ENCODE data around the gene GSTCD.
"Not testable (repeated sequence)": the region's sequence is repeated elsewhere in the genome, so short reads cannot be mapped to it uniquely, and the experiment has no call there.

GSTCD gene, protein sequence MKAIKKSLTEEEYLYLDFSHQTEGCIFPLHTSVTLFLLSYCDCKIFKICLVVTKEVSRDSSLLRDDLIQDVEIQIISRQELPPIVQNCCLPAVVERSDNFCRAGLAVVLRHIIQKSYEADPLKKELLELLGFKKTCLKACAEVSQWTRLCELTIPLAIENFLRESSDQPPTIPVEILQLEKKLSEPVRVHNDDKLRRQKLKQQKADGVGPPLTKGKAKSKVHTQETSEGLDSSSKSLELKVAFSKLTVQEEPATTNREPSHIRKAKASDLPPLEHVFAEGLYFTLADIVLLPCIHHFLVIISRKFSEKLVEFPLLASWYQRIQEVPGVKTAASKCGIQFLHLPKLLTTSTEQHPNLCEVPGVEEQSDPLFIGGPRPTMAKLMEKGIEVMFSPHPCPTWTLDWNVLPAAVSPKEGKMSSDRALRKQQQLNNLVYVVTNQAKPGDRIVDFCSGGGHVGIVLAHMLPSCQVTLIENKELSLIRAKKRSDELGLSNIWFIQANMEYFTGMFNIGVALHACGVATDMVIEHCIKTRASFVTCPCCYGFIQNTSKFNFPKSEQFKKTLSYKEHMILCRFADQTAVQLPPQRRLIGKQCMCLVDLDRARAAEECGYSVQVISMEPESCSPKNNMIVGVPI
- total RNA-seq = 4.9 to 13.2 (median 10.5) reads per million in 4 experiments

DNA sequence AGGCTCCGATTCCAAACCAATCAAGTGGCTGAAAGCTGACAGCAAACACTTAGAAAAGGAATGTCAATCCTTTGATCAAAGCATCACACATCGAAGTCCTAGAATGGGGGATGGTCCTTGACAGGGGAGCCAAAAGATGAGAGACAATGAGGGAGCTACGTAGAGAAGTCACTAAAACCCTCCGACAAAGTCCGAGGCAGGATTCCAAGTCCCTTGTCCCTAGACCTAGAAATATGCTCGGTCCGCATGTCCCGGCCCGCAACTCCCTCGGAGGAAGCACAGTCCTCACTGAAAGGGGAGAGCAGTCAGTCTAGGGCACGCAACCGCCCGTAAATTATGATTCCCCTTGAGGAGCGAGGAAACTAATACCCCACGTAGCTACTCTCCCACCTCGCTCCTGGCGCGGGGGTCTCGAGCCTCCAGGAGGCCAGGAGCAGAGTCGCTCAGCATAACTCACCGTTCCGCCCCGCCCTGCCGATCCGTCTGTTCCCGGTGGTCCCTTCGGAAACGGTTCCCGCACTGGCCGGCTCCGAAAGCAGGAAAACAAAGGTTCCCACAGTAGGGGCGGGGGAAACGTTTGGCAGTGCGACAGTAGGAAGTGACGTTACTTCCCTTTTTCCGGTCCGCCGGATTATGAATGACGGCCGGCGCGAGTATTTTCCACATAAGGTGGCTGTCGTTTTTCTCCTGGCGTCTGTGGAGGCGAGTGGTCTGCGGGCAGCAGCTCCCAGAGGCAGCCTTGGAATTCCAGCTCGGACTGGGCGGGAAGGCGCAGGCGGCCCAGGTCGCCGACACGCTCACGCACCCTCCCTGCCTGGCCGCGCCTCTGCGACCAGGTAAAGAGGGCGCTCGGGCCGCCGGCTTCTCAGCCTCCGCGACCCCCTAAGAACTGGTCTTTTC, at the start of gene GSTCD, which contains the start of gene INTS12:
Gene GSTCD, plus strand, starts transcription at position 604 of the 900 bp plus-strand sequence. CDS start 8,830 bp downstream, outside the sequence.
Gene INTS12, minus strand, starts transcription at position 509 of the 900 bp plus-strand sequence. CDS start 8,684 bp downstream, outside the sequence.
- peak; percentile 80 for DNase-seq

DNA sequence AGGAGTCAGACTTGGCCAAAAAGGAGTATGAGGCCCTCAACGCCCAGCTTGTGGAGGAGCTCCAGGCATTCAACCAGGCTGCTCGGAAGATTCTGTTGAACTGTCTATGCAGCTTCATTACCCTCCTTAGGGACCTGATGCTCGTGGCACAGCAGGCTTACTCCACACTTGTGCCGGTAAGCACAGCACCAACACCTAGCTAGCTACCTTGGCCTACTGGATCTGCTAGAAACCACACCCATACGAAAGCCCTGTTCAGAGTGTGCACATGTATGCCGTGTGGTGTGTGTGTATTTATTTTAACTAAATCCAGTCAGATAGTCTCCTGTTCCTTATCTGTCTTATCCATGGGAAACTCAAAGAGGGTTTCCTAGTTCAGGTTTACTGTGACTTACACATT, 49.4 kb upstream of the GSTCD start:
- no peak for DNase-seq

DNA sequence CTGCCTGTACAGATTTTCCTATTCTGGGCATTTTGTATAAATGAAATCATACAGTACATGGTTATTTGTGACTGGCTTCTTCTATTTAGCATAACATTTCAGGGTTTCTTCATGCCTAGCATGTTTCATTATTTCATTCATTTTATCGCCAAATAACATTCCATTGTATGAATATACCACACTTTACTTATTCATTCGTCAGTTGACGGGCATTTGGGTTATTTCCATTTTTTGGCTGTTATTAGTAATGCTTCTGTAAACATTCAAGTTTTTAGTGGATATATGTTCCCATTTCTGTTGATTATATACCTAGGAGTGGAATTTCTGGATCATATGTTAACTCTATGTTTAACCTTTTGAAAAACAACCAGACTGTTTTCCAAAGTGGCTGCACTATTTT, 47.6 kb upstream of the GSTCD start:
- DNase-seq = no peak

DNA sequence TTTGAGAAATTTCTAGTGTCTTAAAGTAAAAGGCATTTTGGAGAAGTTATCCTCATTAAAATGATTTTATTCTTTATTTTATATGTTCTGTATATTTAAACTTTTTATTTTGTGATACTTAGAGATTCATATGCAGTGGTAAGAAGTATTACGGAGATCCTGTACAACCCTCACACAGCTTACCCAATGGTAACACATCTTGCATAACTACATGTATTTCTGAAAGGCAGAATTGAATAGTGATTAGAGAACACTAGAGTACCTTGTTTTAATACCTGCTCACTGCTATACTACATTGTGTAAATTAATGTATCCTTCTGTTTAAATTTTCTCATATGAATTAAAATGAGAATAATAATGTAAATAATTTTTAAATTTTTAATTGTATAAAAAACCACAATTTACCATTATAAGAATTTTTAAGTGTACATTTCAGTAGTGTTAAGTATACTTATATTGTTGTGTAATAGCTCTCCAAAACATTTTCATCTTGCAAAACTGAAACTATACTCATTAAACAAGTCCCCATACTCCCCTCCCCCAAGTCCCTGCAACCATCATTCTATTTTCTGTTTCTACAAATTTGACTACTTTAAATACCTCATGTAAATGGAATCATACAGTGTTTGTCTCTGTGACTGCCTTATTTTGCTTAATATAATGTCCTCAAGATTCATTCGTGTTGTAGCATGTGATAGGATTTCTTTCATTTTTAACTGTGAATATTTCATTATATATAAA, 45.5 kb upstream of the GSTCD start:
- DNase-seq = no peak

DNA sequence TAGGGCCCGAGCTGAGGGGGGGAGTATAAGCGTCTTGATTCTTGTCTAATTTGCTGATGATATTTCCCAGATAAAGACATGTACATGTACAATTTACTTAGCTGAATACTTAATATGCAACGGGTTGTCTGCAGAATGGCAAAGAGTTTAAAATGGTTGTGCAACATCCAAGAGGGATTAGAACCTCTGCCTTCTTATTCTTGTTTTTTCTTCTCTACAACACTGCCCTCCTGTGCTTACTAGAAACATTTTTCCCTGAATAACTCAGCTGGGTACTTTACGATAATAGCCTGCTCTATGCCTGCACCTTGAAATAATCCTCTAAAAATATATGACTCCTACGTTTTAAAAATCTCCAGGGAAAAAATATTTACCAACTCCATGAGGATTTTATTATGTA, 41.9 kb upstream of the GSTCD start:
- DNase-seq = no peak

DNA sequence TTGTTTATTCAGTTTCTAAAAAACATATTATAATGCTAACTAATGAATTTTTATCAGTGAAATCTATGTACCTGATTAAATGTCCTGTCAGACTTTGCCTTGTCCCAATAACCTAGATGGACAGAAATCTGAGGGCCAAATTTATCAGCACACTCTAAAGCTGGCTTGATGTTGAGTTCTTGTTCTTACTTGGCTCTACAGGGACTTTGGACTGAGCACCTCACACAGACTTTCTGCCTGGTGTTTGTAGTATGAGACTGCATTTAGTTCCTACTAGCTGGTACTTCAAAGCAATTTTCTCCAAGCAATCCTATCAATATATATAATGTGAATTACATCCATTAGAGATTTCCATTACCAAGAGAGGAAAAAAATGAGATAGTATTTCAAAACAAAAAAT, 37.9 kb upstream of the GSTCD start:
- DNase-seq = no peak

DNA sequence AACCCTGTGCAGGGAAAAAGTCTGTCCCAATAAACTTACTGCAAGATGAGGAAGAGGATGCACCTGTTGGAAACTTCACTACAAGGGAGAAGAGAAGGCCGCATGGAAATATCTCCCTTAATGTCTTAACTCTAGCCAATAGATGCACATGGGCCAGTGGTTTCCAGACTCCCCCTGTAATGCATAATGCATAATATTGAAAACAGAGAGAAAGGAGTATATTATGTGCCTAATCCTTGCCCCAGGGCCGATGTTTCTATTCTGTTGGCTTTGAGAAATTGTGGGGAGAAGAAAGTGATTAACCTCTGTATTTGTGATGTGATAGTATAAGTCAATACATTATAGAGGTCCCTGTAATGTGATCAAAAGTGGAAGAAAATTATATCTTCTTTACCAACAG, 37.3 kb upstream of the GSTCD start:
- no peak for DNase-seq

DNA sequence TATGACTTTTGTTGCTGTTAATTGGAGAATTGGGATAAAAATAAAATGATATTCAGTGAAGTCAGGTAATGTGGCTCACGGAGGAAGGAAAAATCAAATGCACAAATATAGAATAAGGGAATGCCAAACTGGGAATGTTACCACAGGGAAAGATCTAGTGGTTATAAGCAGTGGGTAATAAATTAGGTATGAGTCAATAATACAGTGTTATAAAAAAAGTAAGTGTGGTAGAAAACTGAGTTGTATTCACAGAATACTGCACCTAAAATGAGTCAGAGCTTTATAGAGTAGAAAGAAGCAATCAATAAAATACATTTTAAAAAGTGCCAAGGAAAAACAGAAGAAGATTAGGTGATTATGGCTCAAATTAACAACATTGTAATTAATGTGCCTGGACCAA, 34.6 kb upstream of the GSTCD start:
- DNase-seq = no peak

DNA sequence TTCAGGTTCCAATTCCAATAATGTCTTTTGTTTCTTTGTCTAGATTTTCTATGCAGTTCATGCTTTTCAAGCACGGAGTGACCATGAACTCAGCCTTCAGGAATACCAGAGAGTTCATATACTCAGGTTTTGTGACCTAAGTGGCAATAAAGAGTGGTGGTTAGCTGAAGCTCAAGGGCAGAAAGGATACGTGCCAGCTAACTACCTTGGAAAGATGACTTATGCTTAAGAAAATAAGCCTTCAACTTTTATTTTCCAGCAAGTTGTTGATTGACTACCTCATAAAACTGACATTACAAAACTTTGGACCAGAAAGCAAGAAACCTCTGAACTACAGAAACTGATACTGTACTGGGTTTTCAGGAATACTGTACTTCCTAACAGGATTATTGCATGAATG, 30.9 kb upstream of the GSTCD start:
- DNase-seq = no peak

DNA sequence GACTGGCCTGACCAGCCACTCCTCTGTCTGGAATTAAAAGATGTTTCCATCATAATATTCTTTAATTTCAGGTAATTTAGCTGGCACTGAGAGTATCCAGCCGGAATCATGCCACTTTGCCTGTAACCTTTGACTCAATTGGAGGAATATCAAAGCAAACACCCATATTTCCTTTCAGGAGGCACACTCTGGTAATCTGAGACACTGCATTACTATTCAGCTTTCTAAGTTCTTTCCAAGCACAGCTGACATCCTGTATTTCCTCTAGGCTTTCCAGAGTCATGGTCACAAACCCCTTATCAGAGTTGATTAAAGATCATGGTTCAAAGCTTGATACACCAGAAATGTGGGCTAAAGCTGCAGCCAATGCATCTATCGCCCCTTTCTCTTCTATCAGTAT, 29.4 kb upstream of the GSTCD start:
- DNase-seq = no peak

DNA sequence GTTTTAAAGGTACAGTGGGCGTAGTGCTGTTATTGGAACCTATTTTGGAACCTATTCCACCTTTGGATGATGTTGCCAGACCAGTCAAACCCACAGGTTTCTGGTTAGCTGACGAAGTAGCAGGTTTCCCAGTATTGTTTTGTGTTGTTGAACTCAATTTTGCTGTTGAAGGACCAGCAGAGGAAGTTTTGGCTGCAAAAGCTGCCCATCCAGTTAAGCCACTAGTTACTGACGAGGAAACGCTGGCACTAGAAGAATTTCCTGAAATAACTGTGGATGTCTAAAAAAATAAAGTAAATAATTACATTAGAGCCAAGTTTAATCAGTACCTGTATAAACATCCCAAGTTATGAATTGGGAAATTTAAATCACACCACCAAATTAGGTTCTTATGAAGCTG, 25.5 kb upstream of the GSTCD start:
- no peak for DNase-seq

DNA sequence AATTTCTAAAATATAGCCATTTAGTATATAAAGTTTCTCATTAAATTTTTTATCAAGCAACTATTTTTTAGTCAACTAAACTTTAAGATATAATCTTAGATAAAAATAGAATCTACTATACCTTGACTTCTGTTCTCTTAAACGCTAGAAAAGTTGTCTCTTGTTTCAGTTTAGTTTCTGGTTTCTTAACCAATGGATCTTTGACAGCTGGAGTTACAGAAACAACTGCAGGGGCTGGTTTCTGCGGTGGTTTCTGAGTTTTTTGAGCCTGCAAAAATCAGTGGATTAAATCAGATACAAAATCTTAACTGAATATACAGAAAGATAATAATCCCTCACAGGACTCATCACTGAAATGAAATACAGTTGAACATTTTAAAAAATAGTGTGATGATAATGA, 22.0 kb upstream of the GSTCD start:
- DNase-seq = no peak

DNA sequence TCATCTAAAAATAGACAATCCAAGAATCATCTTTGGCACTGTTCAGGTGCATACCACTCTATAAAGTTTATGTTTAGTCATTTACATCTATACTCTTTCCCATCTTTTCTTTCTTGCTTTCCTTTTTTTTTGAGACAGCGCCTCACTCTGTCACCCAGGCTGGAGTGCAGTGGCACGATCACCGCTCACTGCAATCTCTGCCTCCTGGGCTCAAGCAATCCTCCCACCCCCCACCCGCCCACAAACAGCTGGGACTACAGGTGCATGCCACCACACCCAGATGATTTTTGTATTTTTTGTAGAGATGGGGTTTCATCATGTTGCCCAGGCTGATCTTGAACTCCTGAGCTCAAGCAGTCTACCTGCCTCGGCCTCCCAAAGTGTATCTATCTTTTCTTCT, 13.8 kb upstream of the GSTCD start:
- DNase-seq = not testable (repeated sequence)

DNA sequence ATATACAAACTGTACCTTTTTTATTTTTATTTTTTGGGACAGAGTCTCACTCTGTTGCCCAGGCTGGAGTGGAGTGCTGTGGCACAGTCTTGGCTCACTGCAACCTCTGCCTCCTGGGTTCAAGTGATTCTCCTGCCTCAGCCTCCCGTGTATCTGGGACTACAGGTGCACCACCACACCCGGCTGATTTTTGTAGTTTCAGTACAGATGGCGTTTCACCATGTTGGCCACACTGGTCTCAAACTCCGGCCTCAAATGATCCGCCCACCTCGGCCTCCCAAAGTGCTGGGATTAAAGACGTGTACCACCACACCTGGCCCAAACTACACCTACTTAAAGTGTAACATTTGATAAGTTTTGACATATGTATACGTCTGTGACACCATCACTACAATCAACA, 12.8 kb upstream of the GSTCD start:
- DNase-seq = not testable (repeated sequence)

DNA sequence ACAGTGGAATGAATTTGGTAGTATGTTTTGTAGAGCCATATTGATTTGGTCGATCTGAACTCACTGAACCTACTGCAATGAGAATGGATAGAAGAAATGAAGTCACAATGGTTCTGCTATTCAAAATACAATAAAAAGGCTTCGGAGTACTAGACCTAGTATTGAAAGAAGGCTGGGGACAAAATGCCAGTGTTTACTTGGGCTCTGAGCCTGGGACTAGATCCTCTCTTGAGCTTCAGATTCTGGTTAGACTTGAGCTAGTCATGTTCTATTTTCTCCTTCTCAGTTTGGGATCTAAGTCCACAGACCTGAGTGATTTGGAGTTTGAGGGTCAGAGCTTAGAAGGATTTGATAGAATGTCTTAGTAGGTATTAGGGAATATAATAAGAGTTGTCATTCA, 10.0 kb upstream of the GSTCD start:
- DNase-seq = no peak

DNA sequence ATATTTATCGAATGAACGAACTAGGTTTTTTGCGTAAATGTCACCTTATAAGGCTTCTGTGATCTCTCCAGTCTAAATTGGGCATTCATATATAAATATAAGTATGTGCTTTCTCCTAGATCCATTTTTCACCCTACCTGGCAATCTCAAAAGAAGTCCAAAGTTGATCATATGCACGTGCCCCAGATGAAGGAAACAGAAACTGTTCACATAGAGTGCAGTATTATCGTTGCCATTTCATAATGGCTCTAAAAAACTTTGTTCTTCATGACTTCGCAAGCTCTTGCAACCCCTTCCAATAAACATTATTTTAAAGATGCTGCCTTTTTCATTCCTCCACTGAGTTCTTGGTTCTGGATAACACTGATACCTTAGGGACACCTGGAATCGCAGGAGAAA, 803 bp upstream of the GSTCD start:
- DNase-seq = no peak

DNA sequence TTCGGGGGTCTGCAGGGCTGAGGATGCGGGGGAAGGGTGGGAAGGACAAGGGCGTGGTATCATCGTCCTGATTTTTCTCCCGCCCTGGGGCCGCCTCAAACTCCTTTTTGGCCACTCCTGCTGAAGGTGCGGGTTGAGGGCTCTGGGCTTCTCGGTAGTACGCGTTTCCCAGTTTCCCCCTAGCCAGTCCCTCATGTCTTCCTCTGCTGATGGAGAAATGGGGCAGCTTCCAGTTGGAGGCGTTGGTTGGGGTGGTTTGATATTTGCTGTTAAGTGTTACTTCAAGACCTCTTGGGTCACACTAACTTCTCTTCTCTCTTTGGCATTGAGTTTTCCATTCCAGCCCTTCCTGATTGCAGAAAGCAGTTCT, 482 bp downstream of the GSTCD start:
- no peak for DNase-seq

DNA sequence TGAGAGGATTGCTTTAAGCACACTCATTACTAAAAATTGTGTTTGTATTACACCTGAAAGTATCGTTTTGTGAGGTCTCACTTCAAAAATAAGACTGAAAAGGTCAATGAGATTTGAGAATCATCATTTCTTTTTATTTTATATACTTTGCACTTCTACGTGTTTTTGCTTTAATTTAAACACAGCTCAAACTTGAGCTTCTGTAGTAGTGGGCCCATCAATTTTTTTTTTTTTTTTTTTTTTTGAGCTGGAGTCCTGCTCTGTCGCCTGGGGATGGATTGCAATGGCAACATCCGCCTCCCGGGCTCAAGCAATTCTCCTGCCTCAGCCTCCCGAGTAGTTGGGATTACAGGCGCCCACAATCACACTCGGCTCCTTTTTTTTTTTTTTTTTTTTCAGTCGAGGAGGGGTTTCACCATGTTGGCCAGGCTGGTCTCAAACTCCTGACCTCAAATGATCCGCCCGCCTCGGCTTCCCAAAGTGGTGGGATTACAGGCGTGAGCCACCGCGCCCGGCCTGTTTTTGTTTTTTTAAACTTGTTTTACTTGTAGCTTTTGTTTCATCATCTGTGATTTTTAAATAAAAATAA, 1.5 kb downstream of the GSTCD start:
- no peak for DNase-seq

DNA sequence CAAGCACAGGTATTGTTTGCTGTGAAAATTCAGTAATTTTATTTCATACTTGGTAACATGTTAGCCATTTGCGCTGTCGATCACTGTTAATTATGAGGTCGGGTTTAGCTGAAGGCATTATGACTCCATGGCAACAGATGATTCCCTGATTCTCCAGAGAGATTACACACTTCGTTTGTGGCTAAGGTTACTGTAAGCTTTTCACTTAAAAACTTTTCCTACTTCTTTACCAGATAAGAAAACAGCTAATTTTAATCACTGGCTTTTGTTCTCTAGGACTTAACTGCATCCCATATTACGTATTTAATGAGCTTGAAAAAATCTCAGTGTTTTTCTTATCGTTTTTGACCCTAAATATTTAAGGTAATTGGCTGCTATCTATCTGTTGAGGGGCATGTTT, 2.1 kb downstream of the GSTCD start:
- DNase-seq = no peak

DNA sequence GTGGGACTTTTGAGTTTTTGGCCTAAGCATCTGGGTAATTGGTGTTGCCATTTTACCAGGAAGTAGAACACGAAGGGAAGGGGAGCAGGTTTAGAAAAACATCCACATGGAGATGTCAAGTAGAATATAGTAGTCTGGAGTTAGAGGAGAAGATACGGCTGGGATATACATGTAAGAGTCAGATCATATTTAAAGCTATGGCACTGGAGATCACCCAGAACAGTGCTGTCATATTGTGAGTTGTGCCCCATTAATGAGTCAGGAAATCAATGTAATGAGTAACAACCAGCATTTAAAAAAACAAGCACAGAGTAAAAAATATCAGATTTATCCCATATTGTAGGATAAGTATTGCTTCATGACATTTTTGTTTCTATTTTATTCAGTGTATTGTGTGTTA, 4.2 kb downstream of the GSTCD start:
- DNase-seq = no peak

DNA sequence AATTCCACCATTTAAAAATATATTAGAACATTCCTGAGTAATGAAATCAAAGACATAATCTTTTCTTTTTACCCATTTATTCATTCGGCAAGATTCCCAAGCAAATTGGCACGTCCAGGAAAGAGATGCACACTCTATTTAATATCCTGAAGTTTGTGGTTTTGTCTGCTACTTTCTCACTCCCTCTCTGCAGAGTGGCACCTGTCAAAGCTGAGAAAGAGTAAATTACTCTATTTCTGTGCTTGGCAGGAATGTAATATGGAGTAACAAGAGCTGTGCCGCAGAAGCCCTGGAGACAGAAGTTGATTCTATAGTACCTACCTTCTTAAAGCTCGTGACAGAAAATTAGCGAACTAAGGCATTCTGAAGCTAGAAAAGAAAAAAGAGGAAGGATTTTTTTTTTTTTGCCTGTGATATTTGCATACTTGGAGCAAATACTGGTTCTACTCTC, 5.5 kb downstream of the GSTCD start:
- no peak for DNase-seq

DNA sequence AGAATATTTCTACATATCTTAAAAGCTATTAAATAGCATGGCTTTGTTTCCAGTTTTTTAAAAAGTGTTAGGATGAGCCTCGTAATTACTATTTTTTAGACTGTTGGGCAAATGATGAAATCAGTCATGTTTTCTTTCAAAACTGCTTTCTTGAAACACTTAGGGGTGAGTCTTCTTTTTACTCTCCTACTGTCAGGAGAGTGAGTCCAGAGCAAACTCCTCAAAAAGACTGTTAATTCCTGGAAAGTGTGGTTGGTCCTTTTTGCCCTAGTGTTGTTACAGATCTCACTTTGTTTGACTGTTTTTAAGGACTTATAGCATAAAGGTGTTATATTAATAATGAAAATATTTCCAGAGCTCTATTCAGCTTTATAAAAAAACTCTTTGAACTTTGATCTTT, 6.3 kb downstream of the GSTCD start:
- no peak for DNase-seq
